A375 (cell line): ENCODE measurements around the gene RNF4. TPM values are rescaled to one million over a fixed set of nuclear protein-coding genes. Genes with fewer than 3 reads are reported as not detected.

Source experiments
- total RNA-seq: library from RNA; depleted of rRNA; stranded (reverse); fragments of >200 nt; shearing (Covaris generic); gene quantifications from 2 replicates; pipeline ENCODE4 v1.2.3, GENCODE V29; 2014; rRNA removed

The RNF4 gene
- 26.6 and 34.2 TPM in 2 replicates for total RNA-seq

GRCh38 chr4:2468456-2469191 lies at the start of gene RNF4:
Gene RNF4 (plus strand): TSS chr4:2469106. CDS start chr4:2490494, 21,388 bp downstream.

GRCh38 chr4:2536193-2537010 lies 67.5 kb downstream of the RNF4 start, which contains the start of gene FAM193A:
Gene FAM193A (plus strand): TSS chr4:2536647. CDS start chr4:2536916, 269 bp downstream.

Other genes with a start within 250 kb of the RNF4 start
- 6.3 and 7.8 TPM in 2 replicates for gene HAUS3, start 227.0 kb upstream of the RNF4 start, total RNA-seq
- not detected in 2 replicates for gene POLN, start 227.0 kb upstream of the RNF4 start, total RNA-seq
- gene MXD4, start 207.0 kb upstream of the RNF4 start, total RNA-seq: 10.5 and 11.9 TPM in 2 replicates
- gene ZFYVE28, start 50.5 kb upstream of the RNF4 start, total RNA-seq: 3.6 and 5.0 TPM in 2 replicates
- not detected in 2 replicates for gene CFAP99, start 50.2 kb upstream of the RNF4 start, total RNA-seq
- gene FAM193A, start 67.5 kb downstream of the RNF4 start, total RNA-seq: 17.5 and 17.8 TPM in 2 replicates